GM20431 (cell line): ENCODE measurements around the gene CDH24.

Experiments used
- in situ Hi-C: fragments of 300-500 bp; cut with MseI, MboI; formaldehyde crosslinking; loops from one replicate; pipeline ENCODE4 v1.15.0; 2020; ENCODE audit warnings: low sequenced_read_pairs; ENCODE audit not compliant: unreplicated experiment

CDH24 gene

DNA sequence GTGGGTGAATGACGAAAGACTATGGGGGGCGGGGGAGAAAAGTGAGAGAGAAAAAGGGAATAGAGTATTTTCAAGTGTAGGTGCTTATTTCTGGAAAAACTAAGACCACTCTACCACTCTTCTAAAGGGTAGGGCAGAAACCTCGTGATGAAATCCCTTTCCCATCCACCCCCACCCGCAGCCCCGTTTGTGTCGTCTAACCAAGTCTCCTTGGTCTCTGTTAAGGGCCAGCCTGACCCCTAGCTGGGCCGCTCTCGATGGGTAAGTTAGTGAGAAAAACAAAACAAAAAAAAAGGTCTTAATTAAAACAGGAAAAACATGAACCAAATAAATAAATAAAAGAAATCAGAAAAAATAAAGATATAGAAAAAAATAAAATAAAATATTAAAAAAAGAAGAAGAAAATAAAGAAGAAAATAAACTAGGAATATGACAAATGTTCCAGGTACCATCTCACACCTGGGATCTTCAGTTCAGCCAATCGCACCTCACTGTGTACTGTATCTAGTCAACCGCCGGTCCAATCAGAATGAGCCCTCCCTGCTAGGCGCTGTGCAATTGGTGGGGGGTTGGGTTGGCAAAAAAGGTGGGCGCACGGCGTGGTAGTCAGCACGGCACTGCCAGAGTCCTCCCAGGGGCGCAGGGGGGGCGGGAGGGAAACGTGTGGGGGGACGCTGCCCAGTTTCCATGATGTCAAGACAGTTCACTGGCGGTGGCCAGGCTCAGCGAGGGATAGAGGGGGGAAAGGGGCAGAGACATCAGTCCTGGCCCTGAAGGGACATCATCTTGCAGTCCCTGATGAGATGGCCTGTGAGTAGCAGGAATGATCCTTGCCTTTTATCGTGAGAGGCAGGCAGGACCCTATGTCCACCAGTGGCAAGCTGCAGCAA lies 9.8 kb upstream of the CDH24 start:
- in situ Hi-C loops: no loop called here

GRCh38 chr14:23066368-23066767 lies 9.0 kb upstream of the CDH24 start:
- in situ Hi-C loops: no loop called here

- in situ Hi-C loops: no loop called here
Observed at GRCh38 chr14:23063601-23064000, 6.3 kb upstream of the CDH24 start.

- in situ Hi-C loops: no loop called here
Observed at GRCh38 chr14:23062002-23062401, 4.7 kb upstream of the CDH24 start.

DNA sequence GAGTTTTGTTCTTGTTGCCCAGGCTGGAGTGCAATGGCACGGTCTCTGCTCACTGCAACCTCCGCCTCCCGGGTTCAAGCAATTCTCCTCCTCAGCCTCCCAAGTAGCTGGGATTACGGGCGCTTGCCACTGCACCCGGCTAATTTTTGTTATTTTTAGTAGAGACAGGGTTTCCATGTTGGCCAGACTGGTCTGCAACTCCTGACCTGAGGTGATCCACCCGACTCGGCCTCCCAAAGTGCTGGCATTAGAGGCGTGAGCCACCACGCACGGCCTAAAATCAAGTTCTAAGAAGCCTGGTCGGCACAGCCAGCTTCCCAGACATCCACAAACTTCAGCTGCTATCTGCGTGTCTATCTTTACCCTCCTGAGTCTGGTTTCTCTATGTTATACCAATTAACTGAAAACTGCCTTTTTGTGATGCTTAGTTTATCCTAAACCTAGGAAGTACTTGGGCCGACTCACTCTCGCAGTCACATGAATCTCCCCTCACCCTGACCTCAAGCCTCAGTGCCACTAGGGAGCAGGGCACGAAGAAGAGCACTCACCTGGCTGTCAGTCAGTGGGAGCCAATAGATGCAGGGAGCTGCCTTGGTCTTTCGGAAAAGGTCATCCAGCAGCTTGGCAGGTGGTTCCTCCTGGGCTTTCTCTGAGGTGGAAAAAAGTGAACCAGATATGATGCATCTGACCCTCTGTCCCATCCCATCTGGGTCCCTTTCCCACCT lies 3.4 kb upstream of the CDH24 start:
- in situ Hi-C loops: no loop called here

DNA sequence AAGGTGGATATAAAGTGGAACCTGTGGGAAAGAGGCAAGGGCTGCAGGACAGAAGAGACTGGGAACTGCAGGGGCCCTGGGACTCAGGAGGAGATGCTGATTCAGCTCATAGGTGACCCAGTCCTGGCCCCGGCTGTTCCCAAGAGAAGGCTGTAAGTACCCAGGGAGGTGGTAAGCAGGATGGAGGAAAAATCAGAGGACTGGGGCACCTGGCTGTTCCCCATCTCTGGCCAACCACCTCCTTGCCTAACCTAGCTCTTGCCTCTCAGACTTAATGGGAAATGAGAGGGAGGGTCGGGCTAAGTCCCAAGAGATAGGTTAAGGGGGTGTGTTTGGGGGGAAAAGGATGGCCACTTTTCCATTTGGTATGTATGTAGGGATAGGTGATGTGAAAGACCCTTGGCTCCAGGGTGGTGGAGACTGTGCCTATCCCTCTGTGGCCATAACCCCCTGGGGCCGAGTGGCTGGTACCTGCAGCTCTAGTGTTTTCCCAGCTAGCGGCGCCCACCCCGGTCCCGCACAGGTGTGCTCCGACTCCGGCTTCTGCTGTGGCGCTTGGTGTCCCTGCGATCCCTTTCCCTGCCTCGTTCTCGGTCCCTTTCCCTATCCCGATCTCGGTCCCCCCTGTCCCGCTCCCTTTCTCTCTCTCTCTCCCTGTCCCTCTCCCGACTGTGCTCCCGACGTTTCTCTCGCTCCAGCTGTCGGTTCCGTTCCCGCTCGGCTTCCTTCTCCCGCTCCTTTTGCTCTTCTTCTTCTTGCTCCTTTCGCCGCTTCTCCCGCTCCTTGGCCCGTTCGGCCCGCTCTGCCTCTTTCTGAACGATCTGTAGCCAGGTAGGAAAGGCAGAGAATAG lies 1.6 kb upstream of the CDH24 start:
- in situ Hi-C loops: loop anchor here (10.0 kb wide), 1 partner anchor 64 kb away; no protein-coding TSS in a partner anchor

DNA sequence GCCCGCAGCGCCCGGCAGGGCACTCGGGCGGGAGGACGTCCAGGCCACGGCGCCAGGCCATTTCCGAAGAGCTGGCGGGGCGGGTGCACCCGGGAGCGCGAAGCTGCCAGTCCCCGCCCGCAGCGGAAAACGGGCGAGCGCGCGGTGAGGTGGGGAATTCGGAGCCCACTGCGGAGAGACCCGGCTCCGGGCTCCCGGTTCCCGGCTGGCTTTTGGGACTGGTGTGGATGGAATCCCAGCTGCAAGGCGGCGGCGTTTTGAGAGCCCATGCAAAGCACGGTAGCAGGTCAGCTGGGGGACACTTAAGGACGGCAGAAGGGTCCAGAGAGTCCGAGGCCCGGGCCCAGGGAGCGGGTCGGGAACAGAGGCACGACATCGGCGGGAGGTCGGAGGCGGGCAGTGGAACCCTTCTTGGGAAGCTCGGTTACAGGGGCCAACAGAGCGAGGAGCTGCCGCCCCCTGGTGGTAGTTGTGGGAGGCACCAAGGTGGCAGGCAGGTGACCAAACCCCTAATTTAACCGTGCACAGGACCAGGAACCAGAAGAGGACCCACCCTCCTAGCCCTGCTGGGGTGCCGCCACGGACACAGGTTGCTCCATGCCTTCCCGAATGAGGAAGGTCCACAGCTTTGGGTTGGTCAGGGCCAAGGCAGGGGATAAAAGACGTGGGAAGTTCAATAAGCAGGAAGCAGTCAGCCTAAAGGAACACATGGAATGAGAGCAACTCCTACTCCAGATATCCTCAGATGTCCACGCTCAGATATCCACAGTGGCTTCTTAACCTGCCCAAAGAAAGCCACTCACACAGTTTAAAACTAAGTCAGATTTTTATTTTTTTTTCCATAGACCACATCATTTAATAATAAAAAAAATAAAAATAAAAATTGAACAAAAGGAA lies 685 bp upstream of the CDH24 start:
- in situ Hi-C loops: loop anchor here (10.0 kb wide), 1 partner anchor 63 kb away; no protein-coding TSS in a partner anchor

GRCh38 chr14:23056145-23056955 lies 970 bp downstream of the CDH24 start:
- in situ Hi-C loops: loop anchor here (10.0 kb wide), 1 partner anchor 62 kb away; no protein-coding TSS in a partner anchor

DNA sequence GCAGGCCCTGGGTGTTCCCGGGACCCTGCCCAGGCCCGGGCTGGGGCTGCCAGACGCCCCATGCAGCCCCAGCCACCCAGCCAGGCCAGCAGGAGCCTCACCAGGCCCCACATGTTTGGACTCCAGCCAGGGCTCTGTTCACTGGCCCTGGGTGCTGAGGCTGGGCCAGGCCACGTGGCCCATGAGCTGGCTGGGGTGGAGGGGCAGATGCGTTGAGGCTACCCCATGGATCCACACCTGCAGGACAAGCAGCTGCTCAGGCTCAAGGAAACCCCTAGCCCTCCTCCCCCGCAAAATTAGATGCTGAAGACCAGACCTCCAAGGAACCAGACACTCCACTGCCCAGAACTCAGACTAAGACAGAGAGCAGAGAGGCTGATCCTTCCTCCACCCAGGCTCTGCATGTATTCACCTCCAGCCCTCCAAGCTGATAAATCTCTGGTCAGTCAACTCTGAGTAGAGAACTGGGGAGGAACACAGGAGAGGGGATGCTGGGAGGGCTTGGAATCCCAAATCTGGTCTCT lies 1.6 kb downstream of the CDH24 start:
- in situ Hi-C loops: loop anchor here (10.0 kb wide), 1 partner anchor 61 kb away; no protein-coding TSS in a partner anchor

DNA sequence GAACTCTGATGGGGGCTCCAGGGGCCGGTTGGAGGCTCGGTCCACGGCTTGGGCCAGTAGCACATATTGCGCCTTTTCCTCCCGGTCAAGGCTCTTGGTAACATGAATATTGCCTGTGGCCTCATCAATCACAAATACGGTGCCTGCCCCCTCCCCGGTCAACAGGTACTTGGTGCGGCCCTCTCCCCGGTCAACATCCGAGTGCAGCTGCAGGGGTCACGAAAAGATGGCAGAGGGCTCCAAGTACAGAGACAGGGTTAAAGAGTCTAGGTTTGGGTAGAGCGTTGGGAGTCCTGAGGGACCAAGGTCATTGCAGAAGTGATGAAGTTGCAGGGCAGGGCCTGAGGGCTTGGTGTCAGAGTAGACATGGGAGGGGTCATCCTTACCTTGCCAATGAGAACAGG lies 2.2 kb downstream of the CDH24 start:
- in situ Hi-C loops: loop anchor here (10.0 kb wide), 1 partner anchor 60 kb away; no protein-coding TSS in a partner anchor

- in situ Hi-C loops: loop anchor here (10.0 kb wide), 1 partner anchor 59 kb away; no protein-coding TSS in a partner anchor
Observed at GRCh38 chr14:23054000-23054811, 3.1 kb downstream of the CDH24 start.

- in situ Hi-C loops: loop anchor here (10.0 kb wide), 1 partner anchor 59 kb away; no protein-coding TSS in a partner anchor
Observed at GRCh38 chr14:23053426-23053825, 3.9 kb downstream of the CDH24 start.

- in situ Hi-C loops: loop anchor here (10.0 kb wide), 1 partner anchor 58 kb away; no protein-coding TSS in a partner anchor
Observed at GRCh38 chr14:23052671-23053070, 4.6 kb downstream of the CDH24 start.

- in situ Hi-C loops: loop anchor here (10.0 kb wide), 1 partner anchor 57 kb away; no protein-coding TSS in a partner anchor
Observed at GRCh38 chr14:23052182-23052623, 5.1 kb downstream of the CDH24 start.

DNA sequence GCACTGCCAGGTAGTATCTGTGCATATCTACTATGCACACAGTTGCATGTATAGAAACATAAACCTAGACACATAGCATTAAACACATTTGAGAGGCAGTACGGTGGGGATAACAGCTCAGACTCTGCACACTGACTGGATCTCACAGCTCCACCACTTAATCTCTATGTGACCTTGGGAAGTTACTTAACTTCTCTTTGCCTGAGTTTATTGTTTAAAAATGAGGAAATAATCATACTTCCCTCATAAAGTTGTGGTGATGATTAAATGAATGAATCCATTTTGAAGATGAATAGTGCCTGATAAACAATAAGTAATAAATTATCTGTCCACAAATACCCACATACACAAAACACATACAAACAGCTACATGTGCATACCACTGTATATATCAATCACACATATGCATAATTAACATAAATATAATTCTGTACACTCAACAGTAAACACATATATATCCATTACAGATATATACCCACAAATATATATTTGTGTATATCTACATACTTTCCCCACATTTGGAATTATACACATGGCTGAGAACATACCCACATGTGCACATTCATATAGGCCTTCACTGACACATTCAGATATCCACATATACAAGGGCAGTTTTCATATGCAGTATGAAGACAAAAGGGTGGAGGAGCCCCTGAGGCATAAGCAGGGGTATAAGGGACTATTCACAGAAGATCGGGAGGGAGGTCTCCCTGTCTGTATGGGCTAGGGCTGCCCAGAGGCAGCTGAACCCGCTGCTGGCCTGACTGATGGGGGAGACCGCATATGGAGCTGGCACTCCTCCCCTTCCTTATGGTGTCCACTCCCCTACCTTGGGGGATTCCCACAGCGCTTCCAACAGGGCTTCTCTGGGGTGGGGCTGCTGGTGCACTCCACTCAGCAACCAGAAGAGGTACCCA lies 5.9 kb downstream of the CDH24 start:
- in situ Hi-C loops: loop anchor here (10.0 kb wide), 1 partner anchor 57 kb away; no protein-coding TSS in a partner anchor

GRCh38 chr14:23049011-23049410 lies 8.3 kb downstream of the CDH24 start:
- in situ Hi-C loops: no loop called here
